ENCODE measurements around the gene HSPB6. TPM values are rescaled to one million over a fixed set of nuclear protein-coding genes. Genes with fewer than 3 reads are reported as not detected.

Gene HSPB6
- total RNA-seq, 2 experiments from 2014 or later: 0.40 to 0.55 TPM

DNA sequence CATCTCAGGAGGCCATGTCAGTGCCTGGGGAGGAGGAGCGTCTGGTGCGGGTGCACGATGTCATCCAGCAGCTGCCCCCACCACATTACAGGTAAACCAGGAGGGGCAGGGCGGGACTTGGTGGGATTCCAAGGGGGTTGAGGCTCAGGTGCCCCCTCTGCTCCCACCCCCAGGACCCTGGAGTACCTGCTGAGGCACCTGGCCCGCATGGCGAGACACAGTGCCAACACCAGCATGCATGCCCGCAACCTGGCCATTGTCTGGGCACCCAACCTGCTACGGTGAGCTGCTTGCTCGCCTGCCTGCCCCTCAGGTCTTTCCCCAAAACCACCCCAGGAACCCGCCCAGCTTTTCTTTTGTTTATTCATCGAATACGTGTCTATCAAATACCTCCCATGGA lies 25.8 kb upstream of the HSPB6 start:
- H3K4me3 Mint-ChIP-seq: no peak overlapping the region
- no peak for DNase-seq
- intact Hi-C loops (cut with micrococcal nuclease): no loop called here
- CTCF ChIA-PET: no interaction called here
- H3K9me3 Mint-ChIP-seq: no peaks in the 10 kb centered on the region
- H3K4me1 Mint-ChIP-seq (ENCODE audit: low read depth): no peaks in the 10 kb centered on the region
- H3K36me3 Mint-ChIP-seq (ENCODE audit: low read depth): peaks cover 6% of the 10 kb centered on the region
- H3K27me3 Mint-ChIP-seq (ENCODE audit: low read depth): no peaks in the 10 kb centered on the region
- no peak overlapping the region for H3K27ac Mint-ChIP-seq

DNA sequence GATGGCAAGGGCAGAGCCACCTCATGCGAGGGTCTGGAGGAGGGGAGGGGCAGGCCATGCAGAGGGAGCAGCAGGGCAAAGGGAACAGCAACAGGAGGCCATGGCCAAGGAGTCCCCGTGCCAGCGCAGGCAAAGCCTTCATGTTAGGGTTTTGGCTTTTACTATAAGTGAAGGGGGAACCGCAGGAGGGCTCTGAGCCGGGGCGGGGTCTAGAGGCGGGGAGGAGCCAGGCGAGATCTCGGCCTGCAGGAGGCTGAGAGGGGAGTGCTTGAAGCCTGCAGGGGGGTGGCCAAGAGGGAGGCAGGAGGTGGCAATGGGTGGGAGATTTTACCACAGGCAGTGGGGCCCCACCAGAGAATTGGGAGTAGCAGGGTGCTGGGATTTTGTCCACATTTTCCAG lies 24.8 kb upstream of the HSPB6 start:
- no peak overlapping the region for H3K4me3 Mint-ChIP-seq
- H3K27me3 Mint-ChIP-seq (ENCODE audit: low read depth): no peaks in the 10 kb centered on the region
- H3K27ac Mint-ChIP-seq: no peak overlapping the region
- DNase-seq: no peak
- H3K9me3 Mint-ChIP-seq: no peaks in the 10 kb centered on the region
- peaks cover 5% of the 10 kb centered on the region for H3K4me1 Mint-ChIP-seq (ENCODE audit: low read depth)
- H3K36me3 Mint-ChIP-seq (ENCODE audit: low read depth): peaks cover 6% of the 10 kb centered on the region
- intact Hi-C loops (cut with micrococcal nuclease): no loop called here
- CTCF ChIA-PET: no interaction called here

DNA sequence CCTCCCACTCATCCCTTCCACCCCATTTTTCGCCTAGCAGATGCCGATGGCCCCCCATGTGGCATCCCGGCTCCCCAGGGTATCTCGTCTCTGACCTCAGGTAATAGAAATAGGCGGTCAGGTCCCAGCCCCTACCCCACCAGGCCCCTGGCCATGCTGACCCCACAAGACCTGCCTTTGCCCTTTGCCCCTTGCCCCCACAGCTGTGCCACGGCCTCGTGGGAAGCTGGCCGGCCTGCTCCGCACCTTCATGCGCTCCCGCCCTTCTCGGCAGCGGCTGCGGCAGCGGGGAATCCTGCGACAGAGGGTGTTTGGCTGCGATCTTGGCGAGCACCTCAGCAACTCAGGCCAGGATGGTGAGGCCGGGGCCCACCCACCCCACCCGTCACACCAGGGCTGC lies 23.9 kb upstream of the HSPB6 start:
- intact Hi-C loops (cut with micrococcal nuclease): no loop called here

DNA sequence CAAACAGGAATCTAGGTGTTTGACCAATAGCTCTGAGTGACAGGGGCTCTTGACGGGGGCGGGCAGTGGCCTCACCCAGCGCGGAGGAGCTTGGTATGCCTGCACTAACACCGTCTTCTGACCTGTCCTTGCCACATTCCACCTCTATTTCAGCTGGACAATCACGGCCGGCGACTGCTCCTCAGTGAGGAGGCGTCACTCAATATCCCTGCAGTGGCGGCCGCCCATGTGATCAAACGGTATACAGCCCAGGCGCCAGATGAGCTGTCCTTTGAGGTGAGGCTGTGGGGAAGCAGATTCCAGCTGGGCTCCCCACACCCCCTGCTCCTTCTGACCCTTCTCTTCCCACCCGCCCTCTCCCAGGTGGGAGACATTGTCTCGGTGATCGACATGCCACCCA lies 23.2 kb upstream of the HSPB6 start:
- Mint-ChIP-seq H3K9me3 (no peaks in the 10 kb centered on the region), H3K27ac (no peak overlapping the region), H3K4me3 (no peak overlapping the region), H3K4me1 (ENCODE audit: low read depth) (peaks cover 12% of the 10 kb centered on the region), H3K27me3 (ENCODE audit: low read depth) (no peaks in the 10 kb centered on the region), H3K36me3 (ENCODE audit: low read depth) (peaks cover 6% of the 10 kb centered on the region)
- DNase-seq: no peak
- intact Hi-C loops (cut with micrococcal nuclease): no loop called here
- CTCF ChIA-PET: no interaction called here

More for the DNA sequence above, 23.9 kb upstream of the HSPB6 start:
- CTCF ChIA-PET: no interaction called here
- Mint-ChIP-seq H3K9me3 (no peaks in the 10 kb centered on the region), H3K27ac (no peak overlapping the region), H3K4me3 (no peak overlapping the region), H3K36me3 (ENCODE audit: low read depth) (peaks cover 6% of the 10 kb centered on the region), H3K27me3 (ENCODE audit: low read depth) (no peaks in the 10 kb centered on the region), H3K4me1 (ENCODE audit: low read depth) (peaks cover 11% of the 10 kb centered on the region)
- DNase-seq: no peak

DNA sequence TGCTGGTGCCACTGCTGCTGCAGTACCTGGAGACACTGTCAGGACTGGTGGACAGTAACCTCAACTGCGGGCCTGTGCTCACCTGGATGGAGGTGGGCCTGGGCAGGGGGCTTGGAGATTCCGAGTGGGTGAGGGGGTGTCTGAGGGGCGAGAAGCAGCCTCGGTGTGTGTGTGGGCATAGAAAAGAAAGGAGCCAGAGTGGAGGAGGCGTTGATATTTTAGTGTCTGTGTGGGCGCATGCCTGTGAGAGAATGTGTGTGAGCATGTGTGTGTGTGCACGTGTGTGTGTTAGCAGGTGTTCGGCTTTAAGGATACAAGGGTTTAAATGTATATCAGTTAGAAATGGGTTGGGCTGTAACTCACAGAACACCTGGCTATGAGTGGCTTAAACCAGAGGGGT lies 22.2 kb upstream of the HSPB6 start:
- no peak for DNase-seq
- no peaks in the 10 kb centered on the region for H3K27me3 Mint-ChIP-seq (ENCODE audit: low read depth)
- no peaks in the 10 kb centered on the region for H3K9me3 Mint-ChIP-seq
- no peak overlapping the region for H3K4me3 Mint-ChIP-seq
- H3K27ac Mint-ChIP-seq: no peak overlapping the region
- intact Hi-C loops (cut with micrococcal nuclease): loop anchor here (5.0 kb wide), 1 partner anchor 137 kb away; the partner anchor contains the start of gene ETV2
- H3K4me1 Mint-ChIP-seq (ENCODE audit: low read depth): peaks cover 18% of the 10 kb centered on the region
- CTCF ChIA-PET: no interaction called here
- H3K36me3 Mint-ChIP-seq (ENCODE audit: low read depth): peaks cover 6% of the 10 kb centered on the region

DNA sequence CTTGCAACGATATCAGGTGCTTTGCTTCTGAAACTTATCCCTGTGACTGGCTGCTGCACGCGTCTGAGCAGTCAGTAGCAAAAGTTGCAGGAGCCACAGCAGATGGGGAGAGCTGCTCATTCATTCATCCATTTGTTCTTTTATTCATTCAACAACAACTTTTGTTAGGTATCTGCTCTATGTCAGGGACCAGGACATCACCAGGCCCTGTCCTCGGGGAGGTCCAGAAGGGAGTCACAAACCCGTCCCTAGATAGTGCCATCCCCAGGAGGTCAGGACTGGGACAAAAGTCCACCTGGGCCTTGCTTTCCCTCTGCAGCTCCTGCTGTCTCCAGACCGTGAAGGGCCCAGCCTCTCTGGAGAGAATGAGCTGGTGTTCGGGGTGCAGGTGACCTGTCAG lies 21.1 kb upstream of the HSPB6 start:
- Mint-ChIP-seq H3K36me3 (ENCODE audit: low read depth) (peaks cover 6% of the 10 kb centered on the region), H3K4me1 (ENCODE audit: low read depth) (peaks cover 18% of the 10 kb centered on the region), H3K4me3 (peak overlapping the region; percentile 15), H3K27me3 (ENCODE audit: low read depth) (no peaks in the 10 kb centered on the region), H3K27ac (no peak overlapping the region), H3K9me3 (no peaks in the 10 kb centered on the region)
- CTCF ChIA-PET: interaction anchor here (0.6 kb wide), 1 partner anchor 128 kb away, joined by 3 read pairs; no protein-coding TSS in a partner anchor
- no peak for DNase-seq
- intact Hi-C loops (cut with micrococcal nuclease): loop anchor here (5.0 kb wide), 1 partner anchor 136 kb away; the partner anchor contains the start of gene ETV2

DNA sequence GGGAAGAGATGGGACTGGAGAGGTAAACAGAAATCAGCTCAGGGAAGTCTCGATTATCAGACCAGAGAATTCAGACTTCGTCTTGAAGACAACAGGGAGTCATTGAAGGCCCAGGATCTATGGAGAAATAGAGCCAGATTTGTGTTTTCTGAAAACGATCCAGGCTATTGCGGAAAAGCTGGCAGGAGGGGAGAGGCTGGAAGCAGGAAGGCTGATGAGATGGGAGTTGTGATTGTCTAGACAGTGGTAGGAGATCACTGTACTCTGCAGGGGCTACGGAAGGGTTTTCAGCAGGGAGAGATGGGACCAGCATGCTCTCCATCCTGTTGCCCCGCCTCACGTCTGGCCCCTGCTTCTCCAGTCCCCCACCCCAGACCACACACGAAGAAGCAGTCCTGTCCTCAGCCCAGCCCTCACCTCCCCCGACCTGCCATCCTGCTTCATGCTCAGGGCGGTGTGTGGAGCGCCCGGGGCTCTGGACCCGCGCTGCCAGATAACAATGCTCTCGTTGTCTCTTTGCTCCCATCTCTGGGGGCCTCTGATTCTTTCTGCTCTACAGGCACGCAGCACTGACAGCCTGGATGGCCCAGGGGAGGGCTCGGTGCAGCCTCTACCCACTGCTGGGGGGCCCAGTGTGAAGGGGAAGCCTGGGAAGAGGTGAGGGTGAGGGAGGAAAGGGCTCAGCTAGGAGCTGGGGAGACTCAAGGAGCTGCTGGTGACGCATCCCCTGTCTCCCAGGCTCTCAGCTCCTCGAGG lies 20.4 kb upstream of the HSPB6 start:
- CTCF ChIA-PET: interaction anchor here (0.6 to 1.3 kb wide), 3 partner anchors 83 to 332 kb away, joined by 3 read pairs; no protein-coding TSS in a partner anchor
- peak overlapping the region; percentile 78 for H3K4me3 Mint-ChIP-seq
- no peak overlapping the region for H3K27ac Mint-ChIP-seq
- peaks cover 6% of the 10 kb centered on the region for H3K36me3 Mint-ChIP-seq (ENCODE audit: low read depth)
- H3K4me1 Mint-ChIP-seq (ENCODE audit: low read depth): peaks cover 18% of the 10 kb centered on the region
- DNase-seq: no peak
- intact Hi-C loops (cut with micrococcal nuclease): loop anchor here (5.0 kb wide), 1 partner anchor 135 kb away; the partner anchor contains the start of gene ETV2
- no peaks in the 10 kb centered on the region for H3K27me3 Mint-ChIP-seq (ENCODE audit: low read depth)
- no peaks in the 10 kb centered on the region for H3K9me3 Mint-ChIP-seq

DNA sequence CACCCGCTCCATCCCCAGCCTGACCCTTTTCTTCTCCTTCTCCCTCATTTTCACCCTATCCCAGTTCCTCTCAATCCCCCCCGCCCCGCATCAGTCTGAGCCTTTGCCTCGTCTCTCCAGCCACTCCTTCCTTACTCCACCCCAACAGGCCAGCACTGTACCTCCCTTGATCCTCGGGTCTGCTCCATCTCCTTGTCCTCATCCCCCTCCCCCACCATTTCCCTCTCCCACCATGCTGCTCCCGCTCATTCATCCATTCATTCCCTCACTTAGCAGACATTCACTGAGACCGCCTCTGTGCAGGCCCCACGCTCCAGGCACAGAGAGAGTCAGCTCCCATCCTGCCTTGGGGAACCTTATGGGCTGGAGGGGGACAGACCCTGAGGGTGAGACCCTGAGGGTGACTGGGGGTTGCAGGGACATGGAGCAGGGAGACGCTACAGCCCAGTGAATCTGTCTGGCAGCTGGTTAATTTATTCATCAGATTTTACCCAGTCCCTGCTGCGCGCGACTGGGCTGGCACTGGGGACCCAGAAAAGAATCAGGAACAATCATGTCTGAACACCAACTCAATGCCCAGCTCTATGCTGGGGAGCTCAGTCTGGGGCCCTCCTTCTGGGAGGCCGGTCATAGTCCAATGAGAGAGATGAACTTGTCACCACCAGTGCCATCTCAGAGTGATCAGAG lies 19.4 kb upstream of the HSPB6 start:
- no peak for DNase-seq
- intact Hi-C loops (cut with micrococcal nuclease): loop anchor here (5.0 kb wide), 1 partner anchor 134 kb away; the partner anchor contains the start of gene ETV2
- peaks cover 18% of the 10 kb centered on the region for H3K4me1 Mint-ChIP-seq (ENCODE audit: low read depth)
- no peaks in the 10 kb centered on the region for H3K27me3 Mint-ChIP-seq (ENCODE audit: low read depth)
- H3K36me3 Mint-ChIP-seq (ENCODE audit: low read depth): peaks cover 3% of the 10 kb centered on the region
- peak overlapping the region; percentile 78 for H3K4me3 Mint-ChIP-seq
- CTCF ChIA-PET: interaction anchor here (0.6 to 1.3 kb wide), 3 partner anchors 82 to 331 kb away, joined by 3 read pairs; no protein-coding TSS in a partner anchor
- H3K9me3 Mint-ChIP-seq: no peaks in the 10 kb centered on the region
- no peak overlapping the region for H3K27ac Mint-ChIP-seq

DNA sequence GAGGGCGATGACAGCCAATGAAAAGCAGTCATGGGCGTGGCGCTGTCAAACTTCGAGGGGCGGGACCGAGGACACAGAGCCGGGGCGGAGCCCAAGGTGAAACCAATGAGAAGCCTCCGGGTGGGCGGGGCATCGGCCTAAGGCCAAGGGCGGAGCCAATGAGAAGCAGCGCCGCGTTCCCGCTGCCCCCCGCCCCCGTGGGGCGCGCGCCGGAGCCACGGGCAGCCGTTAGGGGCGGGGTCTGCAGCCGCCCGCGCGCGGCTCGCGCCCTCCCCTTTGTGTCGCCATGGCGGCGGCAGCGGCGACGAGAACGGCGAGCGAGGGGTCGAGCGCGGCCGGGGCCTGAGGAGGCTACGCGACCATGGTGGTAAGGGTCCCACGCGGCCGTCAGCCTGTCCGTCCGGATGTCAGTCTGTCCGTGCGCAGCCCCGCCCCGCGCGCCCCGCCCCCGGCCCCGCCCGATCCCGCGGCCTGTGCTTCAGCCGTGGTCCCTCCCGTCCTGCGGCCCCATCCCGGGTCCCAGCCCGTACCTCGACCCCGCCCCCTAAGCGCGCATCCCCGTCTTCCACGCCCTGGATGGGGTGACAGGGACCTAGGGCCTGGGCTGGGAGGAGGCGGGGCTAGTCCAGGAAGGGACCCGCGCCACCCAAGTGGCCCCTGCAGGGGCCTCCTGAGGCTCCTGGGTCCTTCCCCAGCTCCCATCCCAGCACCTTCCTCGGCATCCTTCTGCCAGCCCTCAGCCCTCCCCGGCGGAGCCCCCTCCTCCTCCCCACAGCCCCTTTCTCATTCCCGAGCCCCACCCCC lies 18.7 kb upstream of the HSPB6 start, which contains the start of gene ARHGAP33:
Gene ARHGAP33 (plus strand): TSS at position 267 of the 804 bp plus-strand sequence. CDS start 95 bp downstream, at position 362.
- Mint-ChIP-seq H3K27me3 (ENCODE audit: low read depth) (no peaks in the 10 kb centered on the region), H3K4me3 (peak within 1 kb of the TSS; percentile 78), H3K27ac (no peak within 1 kb of the TSS), H3K9me3 (no peaks in the 10 kb centered on the region), H3K4me1 (ENCODE audit: low read depth) (peaks cover 18% of the 10 kb centered on the region), H3K36me3 (ENCODE audit: low read depth) (no peaks in the 10 kb centered on the region)
- intact Hi-C loops (cut with micrococcal nuclease): loop anchor here (1.0 to 5.0 kb wide), 9 partner anchors 17 to 279 kb away; partner anchors contain the start of genes ETV2, LIN37, NFKBID and PROSER3
- CTCF ChIA-PET: no interaction called here
- DNase-seq: peak; percentile 100

DNA sequence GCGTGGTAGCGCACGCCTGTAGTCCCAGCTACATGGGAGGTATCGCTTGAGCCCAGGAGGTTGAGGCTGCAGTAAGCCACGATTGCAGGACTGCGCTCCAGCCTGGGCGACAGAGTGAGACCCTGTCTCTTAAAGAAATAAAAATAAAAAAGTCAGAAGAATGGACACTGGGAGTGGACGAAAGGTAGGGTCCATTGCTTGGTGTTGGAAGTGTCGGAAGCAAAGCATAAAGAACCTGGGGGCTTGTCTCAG lies 18.1 kb upstream of the HSPB6 start:
- Mint-ChIP-seq H3K4me1 (ENCODE audit: low read depth) (peaks cover 18% of the 10 kb centered on the region), H3K4me3 (peak overlapping the region; percentile 78), H3K9me3 (no peaks in the 10 kb centered on the region), H3K27me3 (ENCODE audit: low read depth) (no peaks in the 10 kb centered on the region), H3K36me3 (ENCODE audit: low read depth) (no peaks in the 10 kb centered on the region), H3K27ac (no peak overlapping the region)
- CTCF ChIA-PET: no interaction called here
- no peak for DNase-seq
- intact Hi-C loops (cut with micrococcal nuclease): loop anchor here (1.0 to 5.0 kb wide), 9 partner anchors 17 to 279 kb away; partner anchors contain the start of genes ETV2, LIN37, NFKBID and PROSER3

DNA sequence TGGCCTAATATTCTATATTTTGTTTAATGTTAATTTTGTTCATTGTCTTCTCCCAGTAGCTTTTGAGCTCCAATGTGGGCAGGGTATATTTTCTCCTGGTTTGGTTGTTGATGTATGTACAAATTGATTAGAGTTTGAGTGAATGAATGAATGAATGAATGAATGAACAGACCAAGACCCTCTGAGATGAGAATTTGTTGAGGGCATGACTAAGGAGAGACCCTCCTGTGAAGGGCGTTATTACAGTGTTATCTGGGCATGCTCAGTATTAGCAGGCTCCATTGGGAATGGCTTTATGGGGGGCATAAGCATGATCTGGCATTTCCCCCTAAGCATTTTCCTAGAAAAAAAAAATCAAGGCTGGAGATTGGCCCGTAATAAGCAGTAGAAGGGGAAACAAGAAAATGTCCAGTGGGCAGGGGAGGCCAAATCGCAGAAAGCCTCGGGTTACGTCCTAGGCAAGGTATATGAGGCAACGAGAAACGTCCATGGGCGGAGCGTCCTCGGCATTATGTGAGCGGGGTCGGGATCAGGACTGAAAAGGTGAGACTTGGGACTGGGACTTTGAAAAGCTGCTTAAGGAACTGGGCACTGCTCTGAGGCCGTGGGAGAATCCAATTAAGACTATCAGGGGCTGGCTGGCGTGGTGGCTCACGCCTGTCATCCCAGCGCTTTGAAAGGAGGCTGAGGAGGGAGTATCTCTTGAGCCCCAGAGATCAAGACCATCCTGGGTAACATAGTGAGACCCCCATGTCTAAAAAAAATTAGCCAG lies 17.6 kb upstream of the HSPB6 start:
- Mint-ChIP-seq H3K27ac (no peak overlapping the region), H3K27me3 (ENCODE audit: low read depth) (no peaks in the 10 kb centered on the region), H3K4me3 (peak overlapping the region; percentile 78), H3K9me3 (no peaks in the 10 kb centered on the region), H3K36me3 (ENCODE audit: low read depth) (peaks cover 2% of the 10 kb centered on the region), H3K4me1 (ENCODE audit: low read depth) (peaks cover 18% of the 10 kb centered on the region)
- DNase-seq: no peak
- intact Hi-C loops (cut with micrococcal nuclease): loop anchor here (1.0 to 5.0 kb wide), 9 partner anchors 16 to 280 kb away; partner anchors contain the start of genes ETV2, LIN37, NFKBID and PROSER3
- CTCF ChIA-PET: no interaction called here
